Transverse colon (tissue), 3 donors: ENCODE measurements around the gene MDN1.

Experiments
- EP300 ChIP-seq: sonication (generic); formaldehyde crosslinking; IDR thresholded peaks from one replicate; pipeline ENCODE4 v1.6.1; 2017; ENCODE audit warnings: antibody characterized with exemption, low read depth
- POLR2A ChIP-seq: fragments of 450-650 bp; IDR thresholded peaks from one replicate; pipeline ENCODE4 v1.6.1; 2016; ENCODE audit warnings: antibody characterized with exemption, mild to moderate bottlenecking, moderate library complexity
- TF ChIP-seq, protein P1 (sequence below), 5 experiments: fragments of 200-600 bp in 3 of 5; fragments of 450-650 bp in 2 of 5; sonication (generic) in 3 of 5; IDR thresholded peaks; 1 replicate in 2 of 5; 2 replicates in 3 of 5; pipeline ENCODE4 v1.5.1; 2016 to 2017; ENCODE audit warnings: antibody characterized with exemption in 5 of 5, inconsistent platforms in 3 of 5, mild to moderate bottlenecking in 2 of 5, moderate library complexity in 1 of 5

DNA sequence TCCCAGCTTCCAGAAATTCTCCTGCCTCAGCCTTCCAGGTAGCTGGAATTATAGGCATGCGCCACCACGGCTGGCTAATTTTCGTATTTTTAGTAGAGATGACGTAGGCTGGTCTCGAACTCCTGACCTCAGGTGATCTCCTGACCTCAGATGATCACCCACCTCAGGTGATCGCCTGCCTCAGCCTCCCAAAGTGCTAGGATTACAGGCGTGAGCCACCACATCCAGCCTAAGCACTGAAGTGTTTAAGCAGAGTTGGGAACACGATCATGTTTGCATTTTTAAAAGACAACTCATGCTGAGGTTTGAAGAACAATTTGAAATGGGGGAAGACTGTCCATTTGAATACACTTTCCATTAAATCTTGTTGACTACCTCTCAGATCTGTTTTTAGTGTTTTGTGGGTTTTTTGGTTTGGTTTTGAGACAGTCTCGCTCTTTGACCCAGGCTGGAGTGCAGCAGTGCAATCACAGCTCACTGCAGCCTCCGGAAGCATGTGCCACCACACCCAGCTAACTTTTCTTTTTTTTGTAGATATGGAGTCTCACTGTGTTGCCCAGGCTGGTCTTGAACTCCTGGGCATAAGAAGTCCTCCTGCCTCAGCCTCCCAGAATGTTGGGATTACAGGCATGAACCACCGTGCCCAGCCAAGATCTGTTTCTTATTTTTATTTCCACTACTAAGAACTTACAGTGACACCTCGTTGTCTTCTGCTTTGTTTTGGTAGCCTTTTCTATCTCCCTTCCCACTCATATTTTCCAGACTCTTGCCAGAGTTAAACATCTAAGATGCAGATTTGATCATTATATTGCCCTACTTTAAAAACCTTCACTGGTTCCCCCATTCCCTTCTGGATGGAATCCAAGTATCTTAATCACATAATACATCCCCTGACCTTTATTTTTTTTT, 15.5 kb upstream of the MDN1 start:
- no peak for TF ChIP-seq POLR2A
- TF ChIP-seq, protein P1, sequence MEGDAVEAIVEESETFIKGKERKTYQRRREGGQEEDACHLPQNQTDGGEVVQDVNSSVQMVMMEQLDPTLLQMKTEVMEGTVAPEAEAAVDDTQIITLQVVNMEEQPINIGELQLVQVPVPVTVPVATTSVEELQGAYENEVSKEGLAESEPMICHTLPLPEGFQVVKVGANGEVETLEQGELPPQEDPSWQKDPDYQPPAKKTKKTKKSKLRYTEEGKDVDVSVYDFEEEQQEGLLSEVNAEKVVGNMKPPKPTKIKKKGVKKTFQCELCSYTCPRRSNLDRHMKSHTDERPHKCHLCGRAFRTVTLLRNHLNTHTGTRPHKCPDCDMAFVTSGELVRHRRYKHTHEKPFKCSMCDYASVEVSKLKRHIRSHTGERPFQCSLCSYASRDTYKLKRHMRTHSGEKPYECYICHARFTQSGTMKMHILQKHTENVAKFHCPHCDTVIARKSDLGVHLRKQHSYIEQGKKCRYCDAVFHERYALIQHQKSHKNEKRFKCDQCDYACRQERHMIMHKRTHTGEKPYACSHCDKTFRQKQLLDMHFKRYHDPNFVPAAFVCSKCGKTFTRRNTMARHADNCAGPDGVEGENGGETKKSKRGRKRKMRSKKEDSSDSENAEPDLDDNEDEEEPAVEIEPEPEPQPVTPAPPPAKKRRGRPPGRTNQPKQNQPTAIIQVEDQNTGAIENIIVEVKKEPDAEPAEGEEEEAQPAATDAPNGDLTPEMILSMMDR (IDR thresholded peaks at IDR 0.05) = no peak
- TF ChIP-seq EP300 = no peak
